OCI-LY3 (cell line): ENCODE results near the gene MYCBP2.
"Not testable (repeated sequence)": the region's sequence is repeated elsewhere in the genome, so short reads cannot be mapped to it uniquely, and the experiment has no call there.

Experiments
- EZH2phosphoT487 ChIP-seq: fragments of 200-600 bp; shearing (Covaris generic); IDR thresholded peaks from 2 replicates; pipeline ENCODE4 v1.6.1; 2018; ENCODE audit warnings: antibody characterized with exemption, mixed run types, low read depth
- TF ChIP-seq, protein P1 (sequence below): fragments of 200-600, 300-600 bp; sonication (generic); IDR thresholded peaks from 2 replicates; pipeline ENCODE4 v1.5.1; 2014; ENCODE audit warnings: antibody characterized with exemption, low read length, low read depth

DNA sequence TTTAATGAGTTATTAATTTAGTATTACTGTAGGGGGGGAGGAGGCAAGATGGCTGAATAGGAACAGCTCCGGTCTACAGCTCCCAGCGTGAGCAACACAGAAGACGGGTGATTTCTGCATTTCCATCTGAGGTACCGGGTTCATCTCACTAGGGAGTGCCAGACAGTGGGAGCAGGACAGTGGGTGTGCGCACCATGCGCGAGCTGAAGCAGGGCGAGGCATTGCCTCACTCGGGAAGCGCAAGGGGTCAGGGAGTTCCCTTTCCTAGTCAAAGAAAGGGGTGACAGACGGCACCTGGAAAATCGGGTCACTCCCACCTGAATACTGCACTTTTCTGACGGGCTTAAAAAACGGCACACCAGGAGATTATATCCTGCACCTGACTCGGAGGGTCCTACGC lies 127.9 kb downstream of the MYCBP2 start:
- TF ChIP-seq EZH2phosphoT487: not testable (repeated sequence)
- TF ChIP-seq, protein P1, sequence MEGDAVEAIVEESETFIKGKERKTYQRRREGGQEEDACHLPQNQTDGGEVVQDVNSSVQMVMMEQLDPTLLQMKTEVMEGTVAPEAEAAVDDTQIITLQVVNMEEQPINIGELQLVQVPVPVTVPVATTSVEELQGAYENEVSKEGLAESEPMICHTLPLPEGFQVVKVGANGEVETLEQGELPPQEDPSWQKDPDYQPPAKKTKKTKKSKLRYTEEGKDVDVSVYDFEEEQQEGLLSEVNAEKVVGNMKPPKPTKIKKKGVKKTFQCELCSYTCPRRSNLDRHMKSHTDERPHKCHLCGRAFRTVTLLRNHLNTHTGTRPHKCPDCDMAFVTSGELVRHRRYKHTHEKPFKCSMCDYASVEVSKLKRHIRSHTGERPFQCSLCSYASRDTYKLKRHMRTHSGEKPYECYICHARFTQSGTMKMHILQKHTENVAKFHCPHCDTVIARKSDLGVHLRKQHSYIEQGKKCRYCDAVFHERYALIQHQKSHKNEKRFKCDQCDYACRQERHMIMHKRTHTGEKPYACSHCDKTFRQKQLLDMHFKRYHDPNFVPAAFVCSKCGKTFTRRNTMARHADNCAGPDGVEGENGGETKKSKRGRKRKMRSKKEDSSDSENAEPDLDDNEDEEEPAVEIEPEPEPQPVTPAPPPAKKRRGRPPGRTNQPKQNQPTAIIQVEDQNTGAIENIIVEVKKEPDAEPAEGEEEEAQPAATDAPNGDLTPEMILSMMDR: not testable (repeated sequence)
